Hepatocyte (in vitro differentiated cells): ENCODE data around the gene OR4N5. TPM values are rescaled to one million over a fixed set of nuclear protein-coding genes. Genes with fewer than 3 reads are reported as not detected.

Source experiments
- DNase-seq: peaks from one replicate; pipeline ENCODE4 v3.0.0-alpha.2; 2016; ENCODE audit warnings: low spot score
- H2AFZ ChIP-seq: fragments of 200-600 bp; sonication (generic); 2 replicates; pipeline ENCODE4 v1.6.0; 2016; ENCODE audit warnings: antibody characterized with exemption, mild to moderate bottlenecking
- H3K27ac ChIP-seq: fragments of 200-600 bp; sonication (generic); 2 replicates; pipeline ENCODE4 v1.5.1; 2016; ENCODE audit warnings: mild to moderate bottlenecking
- H3K27me3 ChIP-seq: fragments of 200-600 bp; sonication (generic); 2 replicates; pipeline ENCODE4 v1.6.1; 2016
- H3K36me3 ChIP-seq: fragments of 200-600 bp; sonication (generic); replicated peaks from 2 replicates; pipeline ENCODE4 v1.5.1; 2016; ENCODE audit warnings: low read depth; ENCODE audit not compliant: insufficient read depth
- H3K4me1 ChIP-seq: fragments of 200-600 bp; sonication (generic); 2 replicates; pipeline ENCODE4 v1.5.1; 2016; ENCODE audit warnings: mild to moderate bottlenecking, moderate library complexity; ENCODE audit not compliant: insufficient read depth
- H3K4me2 ChIP-seq: fragments of 200-600 bp; sonication (generic); 2 replicates; pipeline ENCODE4 v1.6.0; 2016
- H3K4me3 ChIP-seq: fragments of 200-600 bp; sonication (generic); 2 replicates; pipeline ENCODE4 v1.5.1; 2016; ENCODE audit warnings: mild to moderate bottlenecking
- H3K79me2 ChIP-seq: fragments of 200-600 bp; sonication (generic); 2 replicates; pipeline ENCODE4 v1.6.0; 2017; ENCODE audit warnings: mild to moderate bottlenecking
- H3K9me2 ChIP-seq: fragments of 200-600 bp; sonication (generic); replicated peaks from 2 replicates; pipeline ENCODE4 v1.6.0; 2017; ENCODE audit warnings: mild to moderate bottlenecking; ENCODE audit not compliant: insufficient read depth
- H3K9me3 ChIP-seq: fragments of 200-600 bp; sonication (generic); 2 replicates; pipeline ENCODE4 v1.5.1; 2016; ENCODE audit warnings: low read depth, mild to moderate bottlenecking
- H4K20me1 ChIP-seq: fragments of 200-600 bp; sonication (generic); 2 replicates; pipeline ENCODE4 v1.6.0; 2016; ENCODE audit warnings: mild to moderate bottlenecking; ENCODE audit not compliant: insufficient read depth, poor library complexity, severe bottlenecking
- CTCF ChIP-seq: fragments of 200-600 bp; sonication (generic); IDR thresholded peaks from 2 replicates; pipeline ENCODE4 v1.5.1; 2016; ENCODE audit warnings: antibody characterized with exemption, mild to moderate bottlenecking; ENCODE audit not compliant: poor library complexity
- EZH2 ChIP-seq: fragments of 200-600 bp; sonication (generic); IDR thresholded peaks from 2 replicates; pipeline ENCODE4 v1.6.1; 2016; ENCODE audit warnings: antibody characterized with exemption, mild to moderate bottlenecking, borderline replicate concordance
- EZH2phosphoT487 ChIP-seq: fragments of 200-600 bp; sonication (generic); IDR thresholded peaks from one replicate; pipeline ENCODE4 v1.6.1; 2018; ENCODE audit warnings: antibody characterized with exemption, mild to moderate bottlenecking, low read depth, moderate library complexity; ENCODE audit not compliant: unreplicated experiment, severe bottlenecking
- polyA plus RNA-seq: library from polyadenylated mRNA; unstranded; fragments of >200 nt; fragmentation: Nextera tagmentation; extraction: Ambion mirVana; gene quantifications from 2 replicates; pipeline ENCODE4 v1.2.1, GENCODE V29; 2016
- small RNA-seq: library from RNA; depleted of rRNA; stranded (forward); fragments of <200 nt; gene quantifications from one replicate; pipeline ENCODE3, GENCODE V24; 2014
- total RNA-seq: library from RNA; depleted of rRNA; stranded (reverse); fragments of >200 nt; gene quantifications from 2 replicates; pipeline ENCODE4 v1.2.3, GENCODE V29; 2014

OR4N5 gene
- total and polyA plus RNA-seq, 2 experiments from 2014 or later, result not detected

DNA sequence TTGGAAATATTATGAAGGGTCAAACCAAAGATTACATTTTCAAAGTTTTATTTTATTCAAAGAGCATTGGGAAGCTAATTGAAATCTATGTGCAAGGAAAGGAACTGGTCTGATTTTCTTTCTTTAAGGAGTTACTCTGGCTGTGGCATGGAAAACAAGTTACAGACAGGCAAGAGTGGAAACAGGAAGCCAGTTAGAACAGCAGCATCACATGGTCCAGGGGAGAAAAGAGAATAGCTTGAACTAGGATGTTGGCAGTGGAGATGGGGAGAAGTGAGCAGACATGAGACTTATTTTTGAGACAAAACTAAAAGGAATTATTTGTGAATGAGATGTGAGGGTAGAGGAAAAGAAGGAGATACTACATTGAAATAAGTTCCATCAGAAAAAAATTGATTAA, 55.5 kb downstream of the OR4N5 start:
- Histone ChIP-seq H3K79me2 (no peaks in the 10 kb centered on the region), H4K20me1 (no peaks in the 10 kb centered on the region), H3K9me3 (no peaks in the 10 kb centered on the region), H3K9me2 (no peaks in the 10 kb centered on the region), H2AFZ (no peak overlapping the region), H3K4me2 (no peak overlapping the region), H3K27me3 (no peaks in the 10 kb centered on the region), H3K4me1 (no peaks in the 10 kb centered on the region), H3K36me3 (no peaks in the 10 kb centered on the region), H3K4me3 (no peak overlapping the region), H3K27ac (no peak overlapping the region)
- DNase-seq, result no peak
- TF ChIP-seq CTCF (no peak), EZH2phosphoT487 (no peak), EZH2 (no peak)

Small RNA genes within 50 kb of the gene (small RNA-seq; reads per million reads assigned to genes)
- gene GTF2IP22 (not detected), gene RNA5SP380 (not detected)

Other genes starting within 250 kb of the OR4N5 start
- gene OR4K5, start 218.2 kb upstream of the OR4N5 start, total RNA-seq, result not detected in 2 replicates
- not detected in 2 replicates for gene OR4K5, start 218.2 kb upstream of the OR4N5 start, polyA plus RNA-seq
- not detected in 2 replicates for gene OR4K1, start 207.9 kb upstream of the OR4N5 start, total RNA-seq
- not detected in 2 replicates for gene OR4K1, start 207.9 kb upstream of the OR4N5 start, polyA plus RNA-seq
- gene OR4K15, start 163.2 kb upstream of the OR4N5 start, total RNA-seq, result not detected in 2 replicates
- gene OR4K15, start 163.2 kb upstream of the OR4N5 start, polyA plus RNA-seq, result not detected in 2 replicates
- not detected in 2 replicates for gene OR4Q2, start 136.7 kb upstream of the OR4N5 start, total RNA-seq
- not detected in 2 replicates for gene OR4Q2, start 136.7 kb upstream of the OR4N5 start, polyA plus RNA-seq
- gene OR4K14, start 119.5 kb upstream of the OR4N5 start, total RNA-seq, result not detected in 2 replicates
- gene OR4K14, start 119.5 kb upstream of the OR4N5 start, polyA plus RNA-seq, result not detected in 2 replicates
- gene OR4K13, start 102.8 kb upstream of the OR4N5 start, total RNA-seq, result not detected in 2 replicates
- gene OR4K13, start 102.8 kb upstream of the OR4N5 start, polyA plus RNA-seq, result not detected in 2 replicates
- not detected in 2 replicates for gene OR4L1, start 78.8 kb upstream of the OR4N5 start, total RNA-seq
- gene OR4L1, start 78.8 kb upstream of the OR4N5 start, polyA plus RNA-seq, result not detected in 2 replicates
- gene OR4K17, start 28.1 kb upstream of the OR4N5 start, total RNA-seq, result not detected in 2 replicates
- gene OR4K17, start 28.1 kb upstream of the OR4N5 start, polyA plus RNA-seq, result not detected in 2 replicates
- not detected in 2 replicates for gene OR11G2, start 52.1 kb downstream of the OR4N5 start, total RNA-seq
- not detected in 2 replicates for gene OR11G2, start 52.1 kb downstream of the OR4N5 start, polyA plus RNA-seq
- gene OR11H6, start 84.9 kb downstream of the OR4N5 start, total RNA-seq, result not detected in 2 replicates
- gene OR11H6, start 84.9 kb downstream of the OR4N5 start, polyA plus RNA-seq, result not detected in 2 replicates
- not detected in 2 replicates for gene OR11H7, start 90.2 kb downstream of the OR4N5 start, total RNA-seq
- not detected in 2 replicates for gene OR11H7, start 90.2 kb downstream of the OR4N5 start, polyA plus RNA-seq
- gene OR11H4, start 100.5 kb downstream of the OR4N5 start, total RNA-seq, result not detected in 2 replicates
- gene OR11H4, start 100.5 kb downstream of the OR4N5 start, polyA plus RNA-seq, result not detected in 2 replicates
- 10.8 and 11.2 TPM in 2 replicates for gene TTC5, start 167.1 kb downstream of the OR4N5 start, total RNA-seq
- gene TTC5, start 167.1 kb downstream of the OR4N5 start, polyA plus RNA-seq, result 13.0 and 17.4 TPM in 2 replicates
- 84.8 and 88.5 TPM in 2 replicates for gene CCNB1IP1, start 194.5 kb downstream of the OR4N5 start, total RNA-seq
- gene CCNB1IP1, start 194.5 kb downstream of the OR4N5 start, polyA plus RNA-seq, result 21.0 and 21.3 TPM in 2 replicates
- 9.8 and 13.9 TPM in 2 replicates for gene PARP2, start 204.8 kb downstream of the OR4N5 start, total RNA-seq
- 23.4 and 28.5 TPM in 2 replicates for gene PARP2, start 204.8 kb downstream of the OR4N5 start, polyA plus RNA-seq